D721Med (cell line): ENCODE measurements around the gene KLF13.

Source experiments
- DNase-seq: peaks from one replicate; pipeline ENCODE4 v3.0.0; 2011; ENCODE audit warnings: low spot score; ENCODE audit not compliant: insufficient read length
- FAIRE-seq: peaks from 2 replicates; lab custom pipeline; 2011; peaks lifted over from hg19 to GRCh38; lab: Jason Lieb, UNC
- CTCF ChIP-seq: IDR thresholded peaks from 2 replicates; pipeline ENCODE4 v1.5.1; 2012; ENCODE audit warnings: mild to moderate bottlenecking, control low read depth; ENCODE audit not compliant: insufficient read depth; ENCODE audit errors: missing control alignments

The KLF13 gene

GRCh38 chr15:31308185-31308639, 18.4 kb upstream of the KLF13 start:
- FAIRE-seq (no peak), DNase-seq (no peak)
- no peak for TF ChIP-seq CTCF

GRCh38 chr15:31309893-31310606, 16.6 kb upstream of the KLF13 start:
- DNase-seq (no peak), FAIRE-seq (no peak)
- TF ChIP-seq CTCF, result no peak

GRCh38 chr15:31311735-31312619, 14.7 kb upstream of the KLF13 start:
- FAIRE-seq (no peak), DNase-seq (no peak)
- no peak for TF ChIP-seq CTCF

GRCh38 chr15:31313223-31313622, 13.4 kb upstream of the KLF13 start:
- DNase-seq (no peak), FAIRE-seq (no peak)
- TF ChIP-seq CTCF, result no peak

- no peak for TF ChIP-seq CTCF
- FAIRE-seq (no peak), DNase-seq (no peak)
Observed at GRCh38 chr15:31314380-31314779, 12.3 kb upstream of the KLF13 start.

GRCh38 chr15:31316135-31316795, 10.4 kb upstream of the KLF13 start:
- no peak for TF ChIP-seq CTCF
- FAIRE-seq (no peak), DNase-seq (no peak)
